ENCODE measurements around the gene CCDC14.
"Not testable (repeated sequence)": the region's sequence is repeated elsewhere in the genome, so short reads cannot be mapped to it uniquely, and the experiment has no call there.

Gene CCDC14

GRCh38 chr3:123960781-123961507 is at the start of gene CCDC14:
CCDC14 (minus strand) TSS chr3:123961229; CDS start chr3:123961173, 56 bp downstream.
- peak; percentile 98 for DNase-seq

- not testable (repeated sequence) for DNase-seq
Measured at GRCh38 chr3:124008321-124008720, 47.3 kb upstream of the CCDC14 start.

GRCh38 chr3:124007186-124007585 is 46.2 kb upstream of the CCDC14 start:
- no peak for DNase-seq

- DNase-seq: not testable (repeated sequence)
Measured at GRCh38 chr3:124002405-124003079, 41.5 kb upstream of the CCDC14 start.

- not testable (repeated sequence) for DNase-seq
Measured at GRCh38 chr3:124001366-124001765, 40.3 kb upstream of the CCDC14 start.

GRCh38 chr3:123997543-123997942 is 36.5 kb upstream of the CCDC14 start:
- no peak for DNase-seq

- DNase-seq: no peak
Measured at GRCh38 chr3:123993818-123994217, 32.8 kb upstream of the CCDC14 start.

- not testable (repeated sequence) for DNase-seq
Measured at GRCh38 chr3:123991730-123992588, 30.9 kb upstream of the CCDC14 start, which contains the start of gene ROPN1. ROPN1 (minus strand) TSS chr3:123992124; CDS start chr3:123980481, 11,643 bp downstream.

- DNase-seq: no peak
Measured at GRCh38 chr3:123986427-123986826, 25.4 kb upstream of the CCDC14 start.

GRCh38 chr3:123984957-123985356 is 23.9 kb upstream of the CCDC14 start:
- DNase-seq: no peak

GRCh38 chr3:123984350-123984749 is 23.3 kb upstream of the CCDC14 start:
- DNase-seq: no peak

- not testable (repeated sequence) for DNase-seq
Measured at GRCh38 chr3:123981317-123981716, 20.3 kb upstream of the CCDC14 start.

GRCh38 chr3:123980539-123980938 is 19.5 kb upstream of the CCDC14 start:
- DNase-seq: no peak

GRCh38 chr3:123979525-123980501 is 18.8 kb upstream of the CCDC14 start:
- DNase-seq: peak; percentile 2

- DNase-seq: not testable (repeated sequence)
Measured at GRCh38 chr3:123976904-123977303, 15.9 kb upstream of the CCDC14 start.

GRCh38 chr3:123976181-123976898 is 15.3 kb upstream of the CCDC14 start:
- DNase-seq: not testable (repeated sequence)

- not testable (repeated sequence) for DNase-seq
Measured at GRCh38 chr3:123975030-123975429, 14.0 kb upstream of the CCDC14 start.

- DNase-seq: no peak
Measured at GRCh38 chr3:123971406-123971805, 10.4 kb upstream of the CCDC14 start.

GRCh38 chr3:123967260-123967659 is 6.2 kb upstream of the CCDC14 start:
- DNase-seq: not testable (repeated sequence)

- not testable (repeated sequence) for DNase-seq
Measured at GRCh38 chr3:123966799-123967198, 5.8 kb upstream of the CCDC14 start.

- DNase-seq: not testable (repeated sequence)
Measured at GRCh38 chr3:123964793-123965192, 3.8 kb upstream of the CCDC14 start.

All from NCI-H1092 (cell line).